Esophagus muscularis mucosa (tissue), 4 donors: ENCODE measurements around the gene ADAD1. TPM values are rescaled to one million over a fixed set of nuclear protein-coding genes. Genes with fewer than 3 reads are reported as not detected.

Experiments used
- DNase-seq: peaks from one replicate; pipeline ENCODE4 v3.0.0-alpha.2; 2017; ENCODE audit errors: extremely low spot score
- H3K27ac ChIP-seq, 4 donors: fragments of 200-600 bp; sonication (generic); replicated peaks in 1 of 4; 1 replicate in 3 of 4; 2 replicates in 1 of 4; pipeline ENCODE4 v1.5.1; 2016 to 2019; ENCODE audit warnings: mild to moderate bottlenecking in 1 of 4
- H3K27me3 ChIP-seq, 4 donors: fragments of 200-600 bp; sonication (generic); one replicate each; pipeline versions ENCODE4 v1.5.1 to v1.6.0; 2016 to 2019
- H3K36me3 ChIP-seq, 4 donors: fragments of 200-600 bp; sonication (generic); one replicate each; pipeline ENCODE4 v1.5.1; 2016 to 2019
- H3K4me1 ChIP-seq, 4 donors: fragments of 200-600 bp; sonication (generic); one replicate each; pipeline ENCODE4 v1.5.1; 2016 to 2019
- H3K4me3 ChIP-seq, 4 donors: fragments of 200-600 bp; sonication (generic); 1 replicate in 2 of 4; 2 replicates in 2 of 4; pipeline ENCODE4 v1.5.1; 2016 to 2019; ENCODE audit warnings: mild to moderate bottlenecking in 4 of 4, moderate library complexity in 1 of 4
- H3K9me3 ChIP-seq, 4 donors: fragments of 200-600 bp; sonication (generic); 1 replicate in 3 of 4; 2 replicates in 1 of 4; pipeline ENCODE4 v1.5.1; 2016 to 2019
- CTCF ChIP-seq, 3 experiments: fragments of 200-600 bp in 2 of 3; fragments of 450-650 bp in 1 of 3; sonication (generic) in 2 of 3; IDR thresholded peaks; one replicate each; pipeline ENCODE4 v1.5.1; 2017 to 2019; ENCODE audit warnings: antibody characterized with exemption in 3 of 3, mild to moderate bottlenecking in 2 of 3, moderate library complexity in 1 of 3
- EP300 ChIP-seq: sonication (generic); formaldehyde crosslinking; IDR thresholded peaks from one replicate; pipeline ENCODE4 v1.6.1; 2017; ENCODE audit warnings: antibody characterized with exemption
- POLR2A ChIP-seq: fragments of 450-650 bp; IDR thresholded peaks from one replicate; pipeline ENCODE4 v1.6.1; 2017; ENCODE audit warnings: antibody characterized with exemption, moderate library complexity, mild to moderate bottlenecking, low read depth
- POLR2AphosphoS5 ChIP-seq, 2 donors: sonication (generic); formaldehyde crosslinking; IDR thresholded peaks; one replicate each; pipeline ENCODE4 v1.6.1; 2017; ENCODE audit warnings: antibody characterized with exemption in 2 of 2
- WGBS: methylation state at CpG from one replicate; pipeline ENCODE4 v1.1.5; 2018; 5-methylcytosine and 5-hydroxymethylcytosine counted together
- intact Hi-C: fragments of 100-400 bp; cut with DNase I; formaldehyde crosslinking; loops from one replicate; pipeline ENCODE4 v1.15.1; 2023
- total RNA-seq, 4 donors: library from RNA; depleted of rRNA; stranded (reverse); fragments of >200 nt; gene quantifications; one replicate each; pipeline versions ENCODE4 v1.1.0 to v1.2.1, GENCODE V29; 2016

Gene ADAD1
- total RNA-seq, 4 donors from 2014 or later = not detected

- no peaks in the 10 kb centered on the region for H3K4me1 ChIP-seq
- 78% methylated on average over 2 of the region's 2 CpGs for WGBS
- H3K9me3 ChIP-seq = no peaks in the 10 kb centered on the region
- DNase-seq = no peak
- H3K36me3 ChIP-seq = no peaks in the 10 kb centered on the region
- intact Hi-C loops = no loop called here
- H3K27me3 ChIP-seq = no peaks in the 10 kb centered on the region
- H3K27ac ChIP-seq = no peak within 1 kb of the TSS
- TF ChIP-seq POLR2AphosphoS5 (IDR thresholded peaks at IDR 0.05) (no peak), CTCF (IDR thresholded peaks at IDR 0.05) (no peak), EP300 (no peak), POLR2A (no peak)
- H3K4me3 ChIP-seq = no peak within 1 kb of the TSS
Observed at GRCh38 chr4:122456231-122457116, 77.7 kb downstream of the ADAD1 start, which contains the start of gene IL2. IL2 (minus strand) TSS chr4:122456725; CDS start chr4:122456440, 285 bp downstream.

GRCh38 chr4:122458625-122459024, 79.8 kb downstream of the ADAD1 start:
- TF ChIP-seq POLR2A = no peak
- no peak for TF ChIP-seq EP300
- TF ChIP-seq POLR2AphosphoS5 (IDR thresholded peaks at IDR 0.05) = no peak
- TF ChIP-seq CTCF (IDR thresholded peaks at IDR 0.05) = no peak
- no peak overlapping the region for H3K4me3 ChIP-seq
- WGBS = 53% methylated on average over 5 of the region's 5 CpGs
- H3K4me1 ChIP-seq = no peaks in the 10 kb centered on the region
- H3K36me3 ChIP-seq = no peaks in the 10 kb centered on the region
- DNase-seq = no peak
- H3K27ac ChIP-seq = no peak overlapping the region
- intact Hi-C loops = no loop called here
- H3K9me3 ChIP-seq = no peaks in the 10 kb centered on the region
- H3K27me3 ChIP-seq = no peaks in the 10 kb centered on the region

GRCh38 chr4:122469457-122469856, 90.6 kb downstream of the ADAD1 start:
- Histone ChIP-seq H3K9me3 (peaks cover 0 to 7% (median 0%) of the 10 kb centered on the region in 4 donors), H3K27me3 (no peaks in the 10 kb centered on the region), H3K36me3 (no peaks in the 10 kb centered on the region), H3K27ac (no peak overlapping the region), H3K4me3 (no peak overlapping the region), H3K4me1 (no peaks in the 10 kb centered on the region)
- TF ChIP-seq POLR2A (no peak), POLR2AphosphoS5 (IDR thresholded peaks at IDR 0.05) (no peak), CTCF (IDR thresholded peaks at IDR 0.05) (no peak), EP300 (no peak)
- intact Hi-C loops = no loop called here
- 88% methylated on average over 1 of the region's 1 CpG for WGBS
- no peak for DNase-seq

GRCh38 chr4:122475233-122475632, 96.4 kb downstream of the ADAD1 start:
- DNase-seq = no peak
- WGBS = 82% methylated on average over 3 of the region's 3 CpGs
- H3K9me3 ChIP-seq = peaks cover 0 to 7% (median 0%) of the 10 kb centered on the region in 4 donors
- intact Hi-C loops = no loop called here
- no peaks in the 10 kb centered on the region for H3K4me1 ChIP-seq
- H3K4me3 ChIP-seq = no peak overlapping the region
- H3K27ac ChIP-seq = no peak overlapping the region
- no peaks in the 10 kb centered on the region for H3K36me3 ChIP-seq
- TF ChIP-seq CTCF (IDR thresholded peaks at IDR 0.05) (no peak), POLR2A (no peak), POLR2AphosphoS5 (IDR thresholded peaks at IDR 0.05) (no peak), EP300 (no peak)
- H3K27me3 ChIP-seq = no peaks in the 10 kb centered on the region
